ENCODE results near the gene NECTIN2.
A peak's percentile ranks its signal among the peaks of the same experiment; 100 is the strongest.
"Not testable (repeated sequence)": the region's sequence is repeated elsewhere in the genome, so short reads cannot be mapped to it uniquely, and the experiment has no call there.

The NECTIN2 gene

DNA sequence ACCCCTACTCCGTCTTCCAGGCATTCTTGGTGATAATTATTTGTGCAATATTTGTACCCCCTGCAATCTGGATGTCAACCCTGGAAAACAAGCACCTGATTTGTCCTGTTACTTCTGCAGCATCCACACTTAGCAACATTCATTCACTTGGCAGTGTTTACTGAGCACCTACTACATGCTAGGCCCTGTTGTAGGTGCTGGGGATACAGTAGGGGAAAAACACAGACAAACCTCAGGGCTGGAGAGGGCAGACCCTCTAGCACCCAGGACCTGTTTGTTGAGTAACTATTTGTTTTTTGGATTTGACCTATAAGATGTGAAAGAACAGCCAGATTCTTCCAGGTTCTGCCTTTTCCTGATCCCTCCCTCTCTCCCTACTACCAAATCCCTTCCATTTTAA is 9.5 kb downstream of the NECTIN2 start:
- DNase-seq, result no peak

DNA sequence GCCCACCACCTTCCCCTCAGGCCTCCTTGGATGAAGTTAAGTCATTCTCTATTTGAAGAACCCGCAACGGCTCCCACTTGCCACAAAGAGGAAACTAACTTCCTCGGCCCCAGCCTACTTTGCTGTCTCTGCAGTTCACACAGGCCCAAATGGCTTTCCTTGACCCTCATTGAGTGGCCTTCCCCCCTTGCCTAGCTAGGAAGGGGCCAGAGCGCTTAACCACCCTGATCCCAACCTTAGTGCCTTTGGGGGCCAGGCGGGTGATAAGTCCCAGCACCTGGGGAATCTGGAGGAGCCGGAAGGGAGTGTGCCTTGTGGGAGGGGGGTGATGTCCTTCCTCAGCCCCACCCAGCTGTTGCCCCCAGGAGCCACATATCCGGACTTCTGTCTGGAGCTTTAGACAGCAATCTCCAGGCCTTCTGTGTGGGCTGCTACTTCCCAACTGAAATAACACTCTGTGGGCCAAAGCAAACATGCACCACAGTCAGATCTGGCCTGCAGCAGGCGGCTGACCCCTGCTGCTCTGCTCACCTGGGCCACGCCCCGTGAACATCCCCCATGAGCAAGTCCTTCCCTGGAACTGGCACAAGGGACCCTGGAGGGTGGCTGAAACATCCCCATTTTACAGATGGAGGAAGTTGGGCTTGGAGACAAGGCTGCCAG is 10.5 kb downstream of the NECTIN2 start:
- peak; percentile 90 for DNase-seq

- DNase-seq, result peak; percentile 75
Observed at GRCh38 chr19:44857837-44858236, 11.7 kb downstream of the NECTIN2 start.

GRCh38 chr19:44861576-44861975 is 15.5 kb downstream of the NECTIN2 start:
- DNase-seq, result not testable (repeated sequence)

- no peak for DNase-seq
Observed at GRCh38 chr19:44863990-44864389, 17.9 kb downstream of the NECTIN2 start.

GRCh38 chr19:44865196-44865767 is 19.2 kb downstream of the NECTIN2 start:
- no peak for DNase-seq

DNA sequence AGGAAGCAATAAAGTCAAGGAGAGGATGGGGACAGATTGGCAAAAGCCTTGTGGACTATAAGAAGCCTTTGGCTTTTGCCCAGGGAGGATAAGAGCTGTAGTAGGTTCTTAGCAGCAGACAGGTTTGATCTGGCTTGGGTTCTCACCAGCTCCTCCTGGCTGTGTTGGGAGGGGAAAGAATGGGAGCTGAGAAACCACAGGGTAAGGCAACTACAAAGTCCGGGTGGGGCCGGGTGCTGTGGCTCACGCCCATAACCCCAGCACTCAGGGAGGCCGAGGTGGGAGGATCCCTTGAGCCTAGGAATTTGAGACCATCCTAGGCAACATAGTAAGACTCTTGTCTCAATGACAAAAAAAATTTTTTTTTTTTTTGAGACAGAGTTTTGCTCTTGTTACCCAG is 20.6 kb downstream of the NECTIN2 start:
- no peak for DNase-seq

GRCh38 chr19:44867578-44867977 is 21.5 kb downstream of the NECTIN2 start:
- DNase-seq, result no peak

- no peak for DNase-seq
Observed at GRCh38 chr19:44869733-44870470, 23.8 kb downstream of the NECTIN2 start.

GRCh38 chr19:44871809-44872208 is 25.7 kb downstream of the NECTIN2 start:
- no peak for DNase-seq

- DNase-seq, result no peak
Observed at GRCh38 chr19:44872661-44873060, 26.6 kb downstream of the NECTIN2 start.

DNA sequence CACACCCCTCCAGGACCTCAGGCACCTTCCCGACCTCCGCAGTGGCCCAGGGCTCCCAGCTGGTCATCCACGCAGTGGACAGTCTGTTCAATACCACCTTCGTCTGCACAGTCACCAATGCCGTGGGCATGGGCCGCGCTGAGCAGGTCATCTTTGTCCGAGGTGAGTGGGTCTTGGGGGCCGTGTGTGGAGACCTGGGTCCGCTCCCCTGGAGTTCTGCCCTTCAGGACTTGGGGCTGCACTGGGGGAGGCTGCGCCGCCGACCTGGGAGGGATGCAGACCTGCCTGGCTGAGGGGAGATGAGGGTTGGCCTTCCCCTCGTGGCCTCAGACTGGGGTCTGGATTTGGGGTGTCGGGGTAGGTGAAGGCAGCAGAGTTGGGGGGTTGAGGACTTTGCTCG is 28.2 kb downstream of the NECTIN2 start:
- no peak for DNase-seq

DNA sequence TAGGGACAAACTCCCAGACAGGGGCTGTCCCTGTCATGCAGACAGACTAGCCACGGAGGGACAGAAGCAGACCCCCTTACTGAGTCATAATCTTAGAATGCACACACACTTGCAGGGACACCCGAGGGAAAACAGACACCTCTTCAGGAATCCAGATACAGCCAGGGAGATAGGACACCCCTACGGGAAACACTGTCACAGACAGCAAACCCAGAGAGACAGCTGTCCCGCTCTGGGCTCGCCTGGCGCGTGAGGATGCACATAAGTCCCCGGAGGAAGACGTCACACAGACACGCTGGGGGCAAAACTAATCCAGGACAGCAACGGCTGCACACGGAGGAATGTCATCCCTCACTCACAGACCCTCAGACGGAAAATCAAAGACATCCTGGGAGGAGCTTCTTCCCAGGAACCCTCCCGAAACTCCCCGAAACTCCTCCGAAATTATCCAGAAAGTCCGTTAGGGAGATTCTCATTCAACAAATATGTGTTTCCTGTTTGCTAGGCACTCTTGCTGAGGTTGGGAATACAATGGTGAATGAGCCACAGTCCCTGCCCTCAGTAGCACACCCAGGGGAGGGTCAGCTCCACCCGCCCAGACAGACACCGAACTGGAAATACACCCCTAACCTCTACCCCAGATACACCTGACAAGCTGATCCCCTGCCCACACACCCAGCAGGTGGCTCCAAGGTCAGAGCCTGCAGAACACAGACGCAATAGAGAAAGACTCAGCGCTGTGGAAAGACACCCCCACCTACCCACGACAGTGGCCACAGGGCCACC is 29.8 kb downstream of the NECTIN2 start:
- DNase-seq, result no peak

DNA sequence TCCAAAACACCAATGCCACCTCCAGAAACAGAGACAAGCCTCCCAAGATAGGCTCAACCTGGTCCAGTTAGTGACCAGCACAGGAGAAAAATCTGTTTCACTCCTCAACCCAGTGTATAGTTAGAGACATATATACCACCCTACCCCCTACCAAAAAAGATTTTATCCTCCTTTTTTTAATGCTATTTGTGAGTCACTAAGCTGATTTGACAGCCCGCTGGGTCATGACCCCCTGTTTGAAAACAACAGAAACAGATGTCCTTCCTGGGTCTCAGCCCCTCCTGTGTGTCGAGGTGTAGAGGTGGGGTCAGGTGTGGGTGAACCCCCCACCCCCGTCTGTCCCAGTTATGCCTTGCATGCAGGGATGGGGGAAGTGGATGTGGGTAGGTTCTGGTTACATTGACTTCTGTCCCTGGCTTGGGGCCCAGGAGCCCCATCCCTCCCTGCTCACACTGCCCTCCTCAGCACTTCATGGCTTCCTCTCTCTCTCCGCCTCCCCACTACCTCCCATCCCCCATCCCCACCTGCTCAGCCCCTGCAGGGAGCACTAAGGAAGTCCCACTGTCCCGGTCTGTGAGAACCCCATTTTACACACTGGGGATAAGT is 30.9 kb downstream of the NECTIN2 start:
- DNase-seq, result peak; percentile 44

DNA sequence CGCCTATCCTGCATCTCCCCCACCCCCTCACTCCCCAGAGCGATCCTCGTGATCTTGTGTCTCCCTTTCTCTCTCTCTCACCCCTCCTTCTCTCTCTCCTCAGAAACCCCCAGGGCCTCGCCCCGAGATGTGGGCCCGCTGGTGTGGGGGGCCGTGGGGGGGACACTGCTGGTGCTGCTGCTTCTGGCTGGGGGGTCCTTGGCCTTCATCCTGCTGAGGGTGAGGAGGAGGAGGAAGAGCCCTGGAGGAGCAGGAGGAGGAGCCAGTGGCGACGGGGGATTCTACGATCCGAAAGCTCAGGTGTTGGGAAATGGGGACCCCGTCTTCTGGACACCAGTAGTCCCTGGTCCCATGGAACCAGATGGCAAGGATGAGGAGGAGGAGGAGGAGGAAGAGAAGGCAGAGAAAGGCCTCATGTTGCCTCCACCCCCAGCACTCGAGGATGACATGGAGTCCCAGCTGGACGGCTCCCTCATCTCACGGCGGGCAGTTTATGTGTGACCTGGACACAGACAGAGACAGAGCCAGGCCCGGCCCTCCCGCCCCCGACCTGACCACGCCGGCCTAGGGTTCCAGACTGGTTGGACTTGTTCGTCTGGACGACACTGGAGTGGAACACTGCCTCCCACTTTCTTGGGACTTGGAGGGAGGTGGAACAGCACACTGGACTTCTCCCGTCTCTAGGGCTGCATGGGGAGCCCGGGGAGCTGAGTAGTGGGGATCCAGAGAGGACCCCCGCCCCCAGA is 32.2 kb downstream of the NECTIN2 start:
- DNase-seq, result no peak

DNA sequence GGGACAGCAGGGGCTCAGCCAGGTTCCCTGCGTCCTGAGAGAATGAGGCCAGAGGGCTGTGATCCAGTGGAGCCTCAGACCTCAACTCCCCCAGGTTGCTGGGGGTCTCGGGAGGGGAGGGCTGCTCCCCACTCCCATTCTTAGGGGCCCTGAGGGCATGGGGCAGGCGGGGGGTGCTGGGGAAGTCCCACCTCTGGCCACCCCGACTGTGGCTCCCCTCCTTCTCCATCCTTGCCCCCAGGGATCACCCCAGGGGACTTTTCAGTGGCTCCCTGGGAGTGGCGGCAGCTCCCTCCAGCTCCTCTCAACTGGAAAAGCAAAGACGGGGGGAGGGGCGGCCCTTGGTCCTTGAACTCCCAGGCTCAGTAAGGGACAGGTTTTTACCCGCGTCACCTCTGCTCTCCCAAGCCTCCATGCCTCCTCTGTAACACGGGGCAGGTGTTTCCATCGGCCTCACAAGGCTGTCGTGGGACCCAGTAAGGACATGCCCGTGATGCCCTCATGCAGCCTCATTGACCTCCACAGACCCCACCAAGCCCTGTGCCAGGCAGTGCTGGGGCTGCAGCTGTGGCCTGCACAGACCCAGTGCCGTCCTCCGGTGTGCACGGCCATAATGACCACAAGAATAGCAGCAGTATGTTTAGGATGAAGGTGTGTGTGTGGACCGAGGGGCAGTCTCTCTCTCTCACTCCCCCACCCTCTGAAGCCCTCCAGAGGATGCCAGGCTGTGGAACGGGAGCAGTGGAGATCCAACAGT is 33.4 kb downstream of the NECTIN2 start:
- DNase-seq, result no peak

- no peak for DNase-seq
Observed at GRCh38 chr19:44882063-44882462, 36.0 kb downstream of the NECTIN2 start.

DNA sequence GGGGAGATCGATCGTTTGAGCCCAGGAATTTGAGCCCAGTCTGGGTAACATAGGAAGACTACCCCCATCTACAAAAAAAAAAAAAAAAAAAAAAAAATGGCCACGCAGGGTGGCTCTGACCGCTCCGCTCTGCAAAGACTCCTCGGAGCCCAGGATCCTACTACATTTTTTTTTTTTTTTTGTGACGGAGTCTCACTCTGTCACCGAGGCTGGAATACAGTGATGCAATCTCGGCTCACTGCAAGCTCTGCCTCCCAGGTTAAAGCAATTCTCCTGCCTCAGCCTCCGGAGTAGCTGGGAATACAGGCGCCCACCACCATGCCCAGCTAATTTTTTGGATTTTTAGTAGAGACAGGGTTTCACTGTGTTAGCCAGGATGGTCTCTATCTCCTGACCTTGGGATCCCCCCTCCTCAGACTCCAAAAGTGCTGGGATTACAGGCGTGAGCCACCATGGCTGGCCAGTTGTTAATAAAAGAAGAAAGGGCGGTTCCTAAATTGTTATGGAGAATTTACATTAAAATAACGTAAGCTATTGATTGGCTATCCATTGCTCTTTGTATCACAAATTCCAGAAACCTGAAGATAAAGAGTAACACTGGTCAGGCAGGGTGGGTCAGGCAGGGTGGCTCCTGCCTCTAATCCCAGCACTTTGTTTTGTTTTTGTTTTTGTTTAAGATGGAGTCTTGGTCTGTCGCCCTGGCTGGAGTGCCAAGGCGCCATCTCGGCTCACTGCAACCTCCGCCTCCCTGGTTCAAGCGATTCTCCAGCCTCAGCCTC is 36.7 kb downstream of the NECTIN2 start:
- not testable (repeated sequence) for DNase-seq

DNA sequence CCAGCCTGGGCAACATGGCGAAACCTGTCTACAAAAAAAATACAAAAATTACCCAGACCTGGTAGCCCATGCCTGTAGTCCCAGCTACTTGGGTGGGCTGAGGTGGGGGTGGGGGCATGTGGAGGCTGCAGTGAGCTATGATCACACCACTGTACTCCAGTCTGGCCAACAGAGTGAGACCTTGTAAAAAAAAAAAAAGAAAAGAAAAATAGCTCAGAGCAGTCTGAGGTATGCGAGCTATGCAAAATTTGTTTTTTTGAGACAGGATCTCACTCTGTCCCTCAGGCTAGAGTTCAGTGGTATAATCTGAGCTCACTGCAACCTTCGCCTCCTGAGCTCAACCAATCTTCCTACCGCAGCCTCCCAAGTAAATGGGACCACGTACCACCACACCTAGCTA is 37.8 kb downstream of the NECTIN2 start:
- no peak for DNase-seq

DNA sequence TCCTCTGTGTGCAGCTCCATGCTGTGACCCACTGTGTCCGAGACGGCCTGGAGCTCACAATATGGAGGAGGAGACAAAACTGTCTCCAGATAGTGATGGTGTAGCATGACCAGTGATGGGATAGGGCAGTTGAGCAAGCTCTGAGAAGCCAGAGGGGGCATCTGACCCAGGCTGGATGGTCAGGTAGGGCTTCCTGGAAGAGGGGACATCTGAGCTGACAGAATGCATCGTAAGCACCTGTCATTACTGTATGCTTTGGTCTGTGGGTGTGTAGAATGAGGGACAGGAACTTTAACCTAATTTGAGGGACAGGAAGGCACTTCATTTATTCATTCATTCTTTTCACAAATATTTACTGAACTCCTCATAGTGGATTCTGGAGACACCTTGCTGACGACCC is 38.5 kb downstream of the NECTIN2 start:
- DNase-seq, result no peak

DNA sequence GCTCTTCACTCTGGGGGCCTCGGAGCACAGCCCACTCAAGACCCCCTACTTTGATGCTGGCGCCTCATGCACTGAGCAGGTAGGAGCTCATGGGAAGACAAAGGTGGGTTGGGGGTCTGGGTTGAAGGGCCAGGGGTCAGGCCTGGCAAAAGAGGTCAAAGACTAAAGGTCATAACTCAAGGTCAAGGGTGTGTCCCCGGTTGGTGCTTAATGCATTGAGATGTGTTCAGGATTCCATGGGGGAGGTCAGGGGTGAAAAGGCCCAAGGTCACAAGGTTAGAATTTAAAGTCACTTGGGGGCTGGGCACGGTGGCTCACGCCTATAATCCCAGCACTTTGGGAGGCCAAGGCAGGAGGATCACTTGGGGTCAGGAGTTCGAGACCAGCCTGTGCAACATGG is 40.0 kb downstream of the NECTIN2 start:
- DNase-seq, result no peak
